Mesenteric fat pad (tissue), 1 donor: Measurements from ENCODE around the gene HIPK1. TPM values are rescaled to one million over a fixed set of nuclear protein-coding genes. Genes with fewer than 3 reads are reported as not detected.
"Not testable (repeated sequence)": the region's sequence is repeated elsewhere in the genome, so short reads cannot be mapped to it uniquely, and the experiment has no call there.

Source experiments
- DNase-seq: peaks from one replicate; pipeline ENCODE4 v3.0.0-alpha.2; 2020; ENCODE audit warnings: low spot score
- total RNA-seq: library from RNA; stranded (reverse); fragmentation: NEBNext Ultra II Directional; extraction: Animal tissue kit (Norgen Biotek cat#: 25700); gene quantifications from one replicate; pipeline ENCODE4 v1.2.1, GENCODE V29; 2021
- donor health status: DM: yes; HTN: yes; CAD: no.

The HIPK1 gene
- total RNA-seq, 1 donor from 2014 or later, result 78.9 TPM

- no peak for DNase-seq
Measured at GRCh38 chr1:113943028-113943811, 14.1 kb downstream of the HIPK1 start.

DNA sequence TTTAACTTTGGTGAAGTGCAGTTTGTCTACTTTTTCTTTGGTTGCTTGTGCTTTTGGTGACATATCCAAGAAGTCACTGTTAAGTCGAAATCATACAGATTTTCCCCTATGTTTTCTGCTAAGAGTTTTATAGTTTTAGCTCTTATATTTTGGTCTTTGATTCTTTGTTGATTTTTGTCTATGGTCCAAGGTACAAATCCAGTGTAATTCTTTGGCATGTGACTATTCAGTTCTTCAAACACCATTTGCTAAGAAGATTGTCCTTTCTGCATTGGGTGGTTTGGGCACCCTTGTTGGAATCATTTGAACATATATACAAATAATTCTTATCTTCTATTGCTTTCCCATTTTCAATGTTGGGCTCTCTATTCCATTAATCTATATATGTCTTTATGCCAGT lies 16.2 kb downstream of the HIPK1 start:
- no peak for DNase-seq

DNA sequence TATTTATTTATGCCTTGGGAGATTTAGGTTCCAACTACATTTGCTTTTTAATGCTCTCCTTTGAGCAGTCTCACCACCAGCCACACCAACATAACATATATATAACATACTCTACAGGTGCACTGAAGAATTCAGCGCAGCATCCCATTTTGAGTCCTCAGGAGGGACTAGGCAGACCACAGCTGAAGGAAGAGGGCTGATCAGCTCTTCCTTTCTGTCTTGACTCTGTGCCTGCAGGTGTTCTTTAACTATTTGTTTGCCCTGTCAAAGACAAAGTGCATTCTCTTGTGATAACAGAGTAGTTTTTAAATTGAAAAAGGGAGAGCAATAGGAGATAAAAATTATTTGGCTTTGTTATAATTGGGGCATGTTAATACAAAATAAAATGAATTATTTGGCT lies 17.0 kb downstream of the HIPK1 start:
- no peak for DNase-seq

GRCh38 chr1:113946678-113947387 lies 17.7 kb downstream of the HIPK1 start:
- no peak for DNase-seq

GRCh38 chr1:113947388-113948107 lies 18.4 kb downstream of the HIPK1 start:
- no peak for DNase-seq

- not testable (repeated sequence) for DNase-seq
Measured at GRCh38 chr1:113948151-113948550, 19.0 kb downstream of the HIPK1 start.

GRCh38 chr1:113949007-113949406 lies 19.9 kb downstream of the HIPK1 start:
- DNase-seq, result no peak

GRCh38 chr1:113950908-113951307 lies 21.8 kb downstream of the HIPK1 start:
- DNase-seq, result no peak

DNA sequence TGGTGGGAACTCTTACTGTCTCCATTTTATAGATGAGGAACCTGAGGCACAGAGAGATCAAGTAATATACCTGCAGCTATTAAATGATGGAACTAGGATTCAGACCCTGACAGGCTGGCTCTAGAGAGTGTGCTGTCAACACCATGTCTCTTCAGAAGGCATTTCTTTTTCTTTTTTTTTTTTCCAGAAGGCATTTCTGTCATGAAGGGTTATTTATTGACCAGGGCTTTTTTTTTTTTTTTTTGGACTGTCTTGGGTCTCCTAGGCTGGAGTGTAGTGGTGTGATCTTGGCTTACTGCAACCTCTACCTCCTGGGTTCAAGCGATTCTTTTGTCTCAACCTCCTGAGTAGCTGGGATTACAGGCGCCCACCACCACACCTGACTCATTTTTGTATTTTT lies 22.6 kb downstream of the HIPK1 start:
- no peak for DNase-seq

GRCh38 chr1:113957984-113958383 lies 28.9 kb downstream of the HIPK1 start:
- DNase-seq, result no peak

- DNase-seq, result no peak
Measured at GRCh38 chr1:113958691-113959090, 29.6 kb downstream of the HIPK1 start.

DNA sequence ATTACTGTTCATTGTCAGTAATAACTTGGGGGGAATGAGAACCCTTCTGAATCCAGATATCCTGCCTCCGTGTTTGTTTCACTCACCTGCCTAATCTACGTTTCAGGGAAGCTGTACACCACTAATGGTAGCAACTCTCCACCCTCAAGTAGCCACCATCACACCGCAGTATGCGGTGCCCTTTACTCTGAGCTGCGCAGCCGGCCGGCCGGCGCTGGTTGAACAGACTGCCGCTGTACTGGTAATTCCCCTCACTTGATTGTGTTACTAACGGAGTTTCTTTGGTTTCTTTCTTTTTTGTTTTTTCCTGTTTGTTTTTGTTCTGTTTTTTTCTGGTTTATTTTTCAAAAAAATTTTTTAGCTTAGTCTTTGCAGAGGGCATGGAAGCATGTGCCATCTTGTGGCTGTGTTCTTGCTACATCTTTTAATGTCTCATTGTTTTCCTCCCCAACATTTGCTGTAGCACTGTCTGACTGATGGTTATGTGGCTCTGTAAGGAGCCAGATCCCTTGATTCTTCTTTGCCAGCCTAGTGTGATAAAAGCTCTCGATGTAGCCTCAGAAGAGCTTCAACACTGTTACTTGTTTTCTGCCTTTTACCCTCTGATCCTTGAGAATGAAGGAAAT lies 34.3 kb downstream of the HIPK1 start:
- no peak for DNase-seq

DNA sequence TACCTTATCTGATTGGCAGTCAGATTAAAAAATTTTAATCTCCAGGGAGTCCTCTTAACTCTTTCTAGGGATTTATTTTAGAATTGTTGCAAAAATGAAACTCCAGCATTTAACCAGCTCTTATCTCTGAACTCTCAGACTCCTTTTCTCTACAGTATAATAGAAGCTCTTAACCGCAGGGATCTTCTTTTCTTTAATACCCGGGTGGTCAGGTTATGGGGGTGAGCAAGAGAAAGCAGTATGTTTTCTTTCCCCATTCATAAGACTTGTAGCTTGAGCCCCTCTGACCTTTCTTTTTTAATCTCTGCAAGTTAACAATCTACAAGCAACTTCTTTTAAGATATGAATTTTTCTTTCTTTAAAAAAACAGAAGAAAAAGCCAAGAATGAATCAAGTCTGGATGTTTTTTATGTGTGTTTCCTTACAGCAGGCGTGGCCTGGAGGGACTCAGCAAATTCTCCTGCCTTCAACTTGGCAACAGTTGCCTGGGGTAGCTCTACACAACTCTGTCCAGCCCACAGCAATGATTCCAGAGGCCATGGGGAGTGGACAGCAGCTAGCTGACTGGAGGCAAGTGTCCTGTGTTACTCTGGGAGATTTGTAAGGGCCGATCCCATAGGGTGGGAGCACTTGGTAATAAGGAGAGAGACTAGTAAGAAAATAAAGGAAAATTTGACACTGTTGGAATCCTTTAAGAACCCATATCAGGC lies 36.7 kb downstream of the HIPK1 start:
- DNase-seq, result no peak

DNA sequence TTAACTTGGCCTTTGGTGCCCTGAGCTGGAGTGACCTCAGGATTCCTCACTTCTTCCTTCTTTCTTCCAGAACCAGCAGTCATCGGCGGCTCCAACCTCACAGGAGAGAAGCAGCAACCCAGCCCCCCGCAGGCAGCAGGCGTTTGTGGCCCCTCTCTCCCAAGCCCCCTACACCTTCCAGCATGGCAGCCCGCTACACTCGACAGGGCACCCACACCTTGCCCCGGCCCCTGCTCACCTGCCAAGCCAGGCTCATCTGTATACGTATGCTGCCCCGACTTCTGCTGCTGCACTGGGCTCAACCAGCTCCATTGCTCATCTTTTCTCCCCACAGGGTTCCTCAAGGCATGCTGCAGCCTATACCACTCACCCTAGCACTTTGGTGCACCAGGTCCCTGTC lies 43.8 kb downstream of the HIPK1 start:
- DNase-seq, result no peak

GRCh38 chr1:113975211-113975895 lies 46.2 kb downstream of the HIPK1 start:
- DNase-seq, result no peak

DNA sequence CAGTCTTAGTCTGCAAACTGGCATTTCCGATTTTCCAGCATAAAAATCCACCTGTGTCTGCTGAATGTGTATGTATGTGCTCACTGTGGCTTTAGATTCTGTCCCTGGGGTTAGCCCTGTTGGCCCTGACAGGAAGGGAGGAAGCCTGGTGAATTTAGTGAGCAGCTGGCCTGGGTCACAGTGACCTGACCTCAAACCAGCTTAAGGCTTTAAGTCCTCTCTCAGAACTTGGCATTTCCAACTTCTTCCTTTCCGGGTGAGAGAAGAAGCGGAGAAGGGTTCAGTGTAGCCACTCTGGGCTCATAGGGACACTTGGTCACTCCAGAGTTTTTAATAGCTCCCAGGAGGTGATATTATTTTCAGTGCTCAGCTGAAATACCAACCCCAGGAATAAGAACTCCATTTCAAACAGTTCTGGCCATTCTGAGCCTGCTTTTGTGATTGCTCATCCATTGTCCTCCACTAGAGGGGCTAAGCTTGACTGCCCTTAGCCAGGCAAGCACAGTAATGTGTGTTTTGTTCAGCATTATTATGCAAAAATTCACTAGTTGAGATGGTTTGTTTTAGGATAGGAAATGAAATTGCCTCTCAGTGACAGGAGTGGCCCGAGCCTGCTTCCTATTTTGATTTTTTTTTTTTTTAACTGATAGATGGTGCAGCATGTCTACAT lies 47.6 kb downstream of the HIPK1 start:
- DNase-seq, result no peak

- DNase-seq, result no peak
Measured at GRCh38 chr1:113977906-113978305, 48.8 kb downstream of the HIPK1 start.

GRCh38 chr1:113978863-113979702 lies 50.0 kb downstream of the HIPK1 start, which contains the start of gene OLFML3:
Gene OLFML3, plus strand, starts transcription at chr1:113979474. Its CDS starts 43 bp downstream, at chr1:113979517.
- DNase-seq, result no peak

DNA sequence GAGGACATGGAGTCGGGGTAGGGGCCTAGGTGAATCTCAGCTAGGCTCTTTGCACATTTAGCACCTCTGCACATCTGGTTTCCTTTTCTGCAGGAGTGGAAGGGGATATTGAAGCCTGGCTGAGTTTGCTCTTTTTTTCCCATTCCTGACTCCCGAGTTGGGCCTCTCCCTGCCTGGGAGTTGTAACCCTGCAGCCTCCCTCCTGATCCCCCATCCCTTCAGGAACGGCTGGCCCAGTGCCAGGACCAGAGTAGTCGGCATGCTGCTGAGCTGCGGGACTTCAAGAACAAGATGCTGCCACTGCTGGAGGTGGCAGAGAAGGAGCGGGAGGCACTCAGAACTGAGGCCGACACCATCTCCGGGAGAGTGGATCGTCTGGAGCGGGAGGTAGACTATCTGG lies 51.0 kb downstream of the HIPK1 start:
- no peak for DNase-seq
